ENCODE results near the gene SH2B3. TPM values are rescaled to one million over a fixed set of nuclear protein-coding genes. Genes with fewer than 3 reads are reported as not detected.
"Not testable (repeated sequence)": the region's sequence is repeated elsewhere in the genome, so short reads cannot be mapped to it uniquely, and the experiment has no call there.

The SH2B3 gene
- total RNA-seq, 3 donors from 2014 or later (not counting 1 experiment from before 2014, with no cell fraction given): 68.1 to 81.3 (median 68.4) TPM

DNA sequence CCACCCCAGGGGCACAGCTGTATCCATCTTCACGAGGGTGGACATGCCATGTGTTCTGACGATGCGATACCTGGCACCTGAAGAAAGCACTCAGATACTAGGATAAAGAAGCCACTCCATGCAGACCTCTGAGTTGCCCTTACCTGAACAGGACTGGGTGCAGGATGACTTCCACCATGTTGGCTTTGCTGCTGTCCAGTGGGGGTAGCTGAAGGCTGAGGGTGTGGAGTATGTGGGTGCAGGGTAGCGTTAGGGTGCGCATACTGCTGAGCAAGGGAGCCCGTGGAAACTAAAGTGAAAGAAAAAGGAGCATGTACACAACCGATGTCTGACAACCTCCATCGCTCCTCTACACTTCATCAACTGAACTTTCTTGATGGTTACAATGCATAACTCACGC, 51.3 kb downstream of the SH2B3 start:
- TF ChIP-seq, protein P1, sequence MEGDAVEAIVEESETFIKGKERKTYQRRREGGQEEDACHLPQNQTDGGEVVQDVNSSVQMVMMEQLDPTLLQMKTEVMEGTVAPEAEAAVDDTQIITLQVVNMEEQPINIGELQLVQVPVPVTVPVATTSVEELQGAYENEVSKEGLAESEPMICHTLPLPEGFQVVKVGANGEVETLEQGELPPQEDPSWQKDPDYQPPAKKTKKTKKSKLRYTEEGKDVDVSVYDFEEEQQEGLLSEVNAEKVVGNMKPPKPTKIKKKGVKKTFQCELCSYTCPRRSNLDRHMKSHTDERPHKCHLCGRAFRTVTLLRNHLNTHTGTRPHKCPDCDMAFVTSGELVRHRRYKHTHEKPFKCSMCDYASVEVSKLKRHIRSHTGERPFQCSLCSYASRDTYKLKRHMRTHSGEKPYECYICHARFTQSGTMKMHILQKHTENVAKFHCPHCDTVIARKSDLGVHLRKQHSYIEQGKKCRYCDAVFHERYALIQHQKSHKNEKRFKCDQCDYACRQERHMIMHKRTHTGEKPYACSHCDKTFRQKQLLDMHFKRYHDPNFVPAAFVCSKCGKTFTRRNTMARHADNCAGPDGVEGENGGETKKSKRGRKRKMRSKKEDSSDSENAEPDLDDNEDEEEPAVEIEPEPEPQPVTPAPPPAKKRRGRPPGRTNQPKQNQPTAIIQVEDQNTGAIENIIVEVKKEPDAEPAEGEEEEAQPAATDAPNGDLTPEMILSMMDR (IDR thresholded peaks at IDR 0.05): no peak
- H3K9me3 ChIP-seq (ENCODE audit: control insufficient read depth, insufficient read depth, low read length): no peaks in the 10 kb centered on the region
- Mint-ChIP-seq H3K9me3 (no peaks in the 10 kb centered on the region), H3K4me1 (peaks cover 18 to 19% of the 10 kb centered on the region in 2 donors), H3K36me3 (no peaks in the 10 kb centered on the region), H3K27ac (no peak overlapping the region), H3K27me3 (ENCODE audit: low read depth in 2 of 2) (no peaks in the 10 kb centered on the region), H3K4me3 (no peak overlapping the region)
- WGBS (ENCODE audit: insufficient coverage): over 99% methylated on average over 8 of the region's 9 CpGs
- peaks cover 34% of the 10 kb centered on the region for H3K36me3 ChIP-seq (ENCODE audit: control insufficient read depth, insufficient read depth, low read length)
- H3K27ac ChIP-seq (ENCODE audit: low read length): no peak overlapping the region
- ATAC-seq (no peak), DNase-seq (no peak)
- H3K27me3 ChIP-seq (ENCODE audit: control insufficient read depth, insufficient read depth, low read length): no peaks in the 10 kb centered on the region
- H3K4me3 ChIP-seq (ENCODE audit: low read length): no peak overlapping the region
- intact Hi-C loops (cut with micrococcal nuclease): no loop called here
- H3K4me1 ChIP-seq (ENCODE audit: control insufficient read depth, insufficient read depth, low read length): peaks cover 18% of the 10 kb centered on the region

DNA sequence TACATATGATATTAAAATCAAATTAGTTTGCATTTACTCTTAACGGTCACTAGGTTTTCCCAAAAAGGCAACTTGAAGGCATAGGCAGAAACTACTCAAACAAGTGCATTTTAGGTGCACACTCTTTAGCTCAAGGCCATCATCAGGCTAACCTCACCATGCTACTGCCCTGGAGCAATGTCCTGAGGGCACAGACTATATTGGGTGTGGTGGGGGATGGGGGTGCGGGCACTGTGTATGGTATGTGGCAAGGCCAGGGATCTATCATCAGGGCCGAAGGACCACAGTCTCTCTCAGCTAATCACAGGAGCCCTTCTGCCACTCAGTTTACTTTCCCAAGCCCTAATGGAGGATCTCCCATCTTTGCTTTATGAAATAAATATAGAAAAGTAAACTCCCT, 51.9 kb downstream of the SH2B3 start:
- Histone ChIP-seq H3K36me3 (ENCODE audit: control insufficient read depth, insufficient read depth, low read length) (peaks cover 32% of the 10 kb centered on the region), H3K27me3 (ENCODE audit: control insufficient read depth, insufficient read depth, low read length) (no peaks in the 10 kb centered on the region), H3K4me3 (ENCODE audit: low read length) (no peak overlapping the region), H3K9me3 (ENCODE audit: control insufficient read depth, insufficient read depth, low read length) (no peaks in the 10 kb centered on the region), H3K4me1 (ENCODE audit: control insufficient read depth, insufficient read depth, low read length) (peaks cover 18% of the 10 kb centered on the region), H3K27ac (ENCODE audit: low read length) (no peak overlapping the region)
- H3K4me1 Mint-ChIP-seq: peaks cover 18 to 19% of the 10 kb centered on the region in 2 donors
- intact Hi-C loops (cut with micrococcal nuclease): no loop called here
- TF ChIP-seq, protein P1 (IDR thresholded peaks at IDR 0.05): no peak
- no peak overlapping the region for H3K4me3 Mint-ChIP-seq
- no peak for ATAC-seq
- no peaks in the 10 kb centered on the region for H3K9me3 Mint-ChIP-seq
- no peaks in the 10 kb centered on the region for H3K36me3 Mint-ChIP-seq
- DNase-seq: no peak
- 87% methylated on average over 2 of the region's 3 CpGs for WGBS (ENCODE audit: insufficient coverage)
- H3K27ac Mint-ChIP-seq: no peak overlapping the region
- H3K27me3 Mint-ChIP-seq (ENCODE audit: low read depth in 2 of 2): no peaks in the 10 kb centered on the region

DNA sequence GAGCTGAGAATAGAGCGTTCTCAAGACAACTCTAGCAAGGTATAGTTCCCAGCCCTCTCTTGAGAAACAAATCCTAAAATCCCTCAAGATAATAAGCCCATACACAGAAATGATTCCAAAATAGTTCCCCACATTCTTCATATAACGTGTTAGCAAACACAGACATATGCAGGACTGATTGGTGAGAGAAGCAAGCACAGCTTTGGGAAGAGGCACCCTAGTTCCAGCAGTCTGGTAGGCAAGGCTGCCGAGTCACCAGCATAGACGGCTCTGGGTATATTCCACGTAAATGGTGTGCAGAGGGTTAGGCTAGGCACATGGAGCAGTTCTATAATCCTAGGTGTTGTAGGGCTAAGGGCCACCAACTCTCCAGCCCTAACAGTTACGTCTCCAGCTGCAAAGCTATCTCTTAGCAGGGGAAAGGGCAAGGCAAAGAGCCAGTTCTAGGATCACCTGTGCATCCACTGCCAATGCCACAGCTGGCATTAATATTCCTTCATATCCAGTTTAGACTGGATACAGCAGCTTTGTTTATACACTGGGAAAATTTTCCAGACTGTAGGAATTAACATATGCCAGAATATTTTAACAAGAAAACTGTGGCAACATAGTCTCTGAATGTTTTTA, 52.9 kb downstream of the SH2B3 start:
- Histone ChIP-seq H3K9me3 (ENCODE audit: control insufficient read depth, insufficient read depth, low read length) (no peaks in the 10 kb centered on the region), H3K27me3 (ENCODE audit: control insufficient read depth, insufficient read depth, low read length) (no peaks in the 10 kb centered on the region), H3K4me3 (ENCODE audit: low read length) (no peak overlapping the region), H3K36me3 (ENCODE audit: control insufficient read depth, insufficient read depth, low read length) (peaks cover 25% of the 10 kb centered on the region), H3K4me1 (ENCODE audit: control insufficient read depth, insufficient read depth, low read length) (peaks cover 18% of the 10 kb centered on the region), H3K27ac (ENCODE audit: low read length) (no peak overlapping the region)
- peaks cover 18 to 19% of the 10 kb centered on the region in 2 donors for H3K4me1 Mint-ChIP-seq
- intact Hi-C loops (cut with micrococcal nuclease): no loop called here
- H3K27me3 Mint-ChIP-seq (ENCODE audit: low read depth in 2 of 2): no peaks in the 10 kb centered on the region
- DNase-seq: no peak
- TF ChIP-seq, protein P1 (IDR thresholded peaks at IDR 0.05): no peak
- no peak for ATAC-seq
- H3K4me3 Mint-ChIP-seq: no peak overlapping the region
- no peaks in the 10 kb centered on the region for H3K9me3 Mint-ChIP-seq
- no peak overlapping the region for H3K27ac Mint-ChIP-seq
- no peaks in the 10 kb centered on the region for H3K36me3 Mint-ChIP-seq
- WGBS (ENCODE audit: insufficient coverage): 98% methylated on average over 6 of the region's 6 CpGs

DNA sequence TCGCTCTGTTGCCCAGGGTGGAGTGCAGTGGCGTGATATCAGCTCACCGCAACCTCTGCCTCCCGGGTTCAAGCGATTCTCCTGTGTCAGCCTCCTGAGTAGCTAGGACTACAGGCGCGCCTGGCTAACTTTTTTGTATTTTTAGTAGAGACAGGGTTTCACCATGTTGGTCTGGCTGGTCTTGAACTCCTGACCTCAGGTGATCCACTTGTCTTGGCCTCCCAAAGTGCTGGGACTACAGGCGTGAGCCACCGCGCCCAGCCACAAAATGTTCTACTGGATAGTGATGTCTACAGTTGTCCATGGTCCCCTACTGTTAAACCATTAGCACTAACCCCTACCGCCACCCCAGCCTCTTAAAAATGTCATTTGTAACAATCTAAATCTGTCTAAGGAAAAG, 54.4 kb downstream of the SH2B3 start:
- peaks cover 24% of the 10 kb centered on the region for H3K36me3 ChIP-seq (ENCODE audit: control insufficient read depth, insufficient read depth, low read length)
- H3K9me3 Mint-ChIP-seq; H3K27me3 Mint-ChIP-seq (ENCODE audit: low read depth in 2 of 2); DNase-seq; H3K4me3 Mint-ChIP-seq; intact Hi-C loops (cut with micrococcal nuclease); H3K27me3 ChIP-seq (ENCODE audit: control insufficient read depth, insufficient read depth, low read length); H3K27ac ChIP-seq (ENCODE audit: low read length); H3K36me3 Mint-ChIP-seq; H3K9me3 ChIP-seq (ENCODE audit: control insufficient read depth, insufficient read depth, low read length); H3K4me3 ChIP-seq (ENCODE audit: low read length); ATAC-seq; H3K27ac Mint-ChIP-seq; H3K4me1 ChIP-seq (ENCODE audit: control insufficient read depth, insufficient read depth, low read length): not testable (repeated sequence)
- peaks cover 12% of the 10 kb centered on the region in 2 donors for H3K4me1 Mint-ChIP-seq
- 99% methylated on average over 9 of the region's 11 CpGs for WGBS (ENCODE audit: insufficient coverage)

Measured in natural killer cell (primary cell).